WI38 (cell line): ENCODE measurements around the gene SMC1B.
"Not testable (repeated sequence)": the region's sequence is repeated elsewhere in the genome, so short reads cannot be mapped to it uniquely, and the experiment has no call there.

Experiments
- H3K4me3 ChIP-seq: 2 replicates; pipeline ENCODE4 v1.5.1; 2011; ENCODE audit warnings: low read depth, mild to moderate bottlenecking, control low read depth, low read length
- CTCF ChIP-seq: IDR thresholded peaks from 2 replicates; pipeline ENCODE4 v1.5.1; 2012; ENCODE audit warnings: low read depth, mild to moderate bottlenecking, control low read depth, low read length

SMC1B gene

DNA sequence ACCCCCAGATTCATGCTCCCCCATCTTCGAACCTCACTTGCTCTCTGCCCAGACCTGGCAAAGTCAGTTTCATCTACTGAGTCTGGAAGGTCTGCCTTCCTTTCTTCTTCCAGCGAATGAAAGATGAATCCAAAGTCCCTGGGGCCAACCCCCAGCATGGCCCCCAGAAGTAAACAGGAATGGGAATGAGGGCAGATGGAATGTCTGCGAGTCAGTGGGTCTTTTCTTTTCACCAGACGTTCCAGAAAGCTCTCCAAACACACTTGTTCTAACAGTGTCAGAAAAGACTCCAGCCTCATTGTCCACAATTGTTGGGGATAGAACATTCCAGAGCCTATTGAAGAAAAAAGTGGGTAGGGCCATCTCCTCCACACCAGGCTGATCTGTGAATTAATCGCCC, 28.7 kb upstream of the SMC1B start:
- H3K4me3 ChIP-seq, result no peak overlapping the region
- no peak for TF ChIP-seq CTCF

GRCh38 chr22:45441138-45441537, 27.7 kb upstream of the SMC1B start:
- peak; percentile 70 for TF ChIP-seq CTCF
- H3K4me3 ChIP-seq, result no peak overlapping the region

GRCh38 chr22:45440688-45441087, 27.3 kb upstream of the SMC1B start:
- H3K4me3 ChIP-seq, result not testable (repeated sequence)

DNA sequence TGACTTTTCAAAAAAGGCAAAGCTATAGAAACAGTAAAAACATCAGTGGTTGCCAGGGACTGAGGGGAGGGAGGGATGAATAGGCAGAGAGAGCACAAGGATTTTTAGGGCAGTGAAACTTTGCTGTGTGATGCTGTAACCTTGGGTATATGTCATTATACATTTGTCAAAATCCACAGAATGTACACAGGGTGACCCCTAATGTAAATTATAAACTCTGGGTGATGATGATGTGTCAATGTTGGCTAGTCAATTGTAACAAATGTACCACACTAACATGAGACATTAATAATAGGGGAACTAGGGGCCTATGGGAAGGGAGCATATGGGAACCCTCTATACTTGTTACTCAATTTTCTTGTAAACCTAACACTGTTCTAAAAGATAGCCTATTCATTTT, 24.9 kb upstream of the SMC1B start:
- TF ChIP-seq CTCF, result no peak
- H3K4me3 ChIP-seq, result no peak overlapping the region

GRCh38 chr22:45436871-45437517, 23.6 kb upstream of the SMC1B start:
- H3K4me3 ChIP-seq, result not testable (repeated sequence)

GRCh38 chr22:45435544-45436139, 22.2 kb upstream of the SMC1B start:
- H3K4me3 ChIP-seq, result no peak overlapping the region
- TF ChIP-seq CTCF, result peak; percentile 91

DNA sequence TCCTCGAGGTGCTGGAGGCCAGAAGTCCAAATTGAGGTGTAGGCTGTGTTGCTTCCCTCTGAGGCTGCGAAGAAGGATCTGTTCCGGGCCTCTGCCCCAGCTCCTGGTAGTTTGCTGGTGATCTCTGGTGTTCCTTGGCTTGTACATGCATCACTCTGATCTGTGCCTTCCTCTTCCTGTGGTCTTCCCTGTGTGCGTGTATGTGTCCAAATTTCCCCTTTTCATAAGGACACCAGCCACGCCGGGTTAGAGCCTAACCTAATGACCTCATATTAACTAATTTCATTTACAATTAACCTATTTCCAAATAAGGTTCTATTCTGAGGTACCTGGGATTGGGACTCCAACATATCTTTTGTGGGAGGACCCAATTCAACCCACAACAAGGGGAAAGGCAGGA, 21.6 kb upstream of the SMC1B start:
- TF ChIP-seq CTCF, result no peak
- H3K4me3 ChIP-seq, result no peak overlapping the region

- no peak overlapping the region for H3K4me3 ChIP-seq
- TF ChIP-seq CTCF, result no peak
Observed at GRCh38 chr22:45430871-45431270, 17.5 kb upstream of the SMC1B start.
